ENCODE measurements around the gene ZRANB1. TPM values are rescaled to one million over a fixed set of nuclear protein-coding genes. Genes with fewer than 3 reads are reported as not detected.
A peak's percentile ranks its signal among the peaks of the same experiment; 100 is the strongest.

Gene ZRANB1
- total and polyA plus RNA-seq, 8 donors, result 7.0 to 63.7 (median 10.9) TPM

GRCh38 chr10:125016123-125016522 lies 74.2 kb downstream of the ZRANB1 start:
- Histone ChIP-seq H3K4me1 (peaks cover 37 to 84% (median 68%) of the 10 kb centered on the region in 4 donors), H3K36me3 (peaks cover 0 to 31% (median 17%) of the 10 kb centered on the region in 4 donors), H3K27me3 (no peaks in the 10 kb centered on the region), H3K9me3 (no peaks in the 10 kb centered on the region), H3K27ac (peak overlapping the region; percentile 9 to 72 (median 61)), H3K4me3 (no peak overlapping the region)
- DNase-seq, result no peak
- 68 to 86% (median 78%) methylated on average over 2 to 10 of the region's 10 CpGs for WGBS, 5 donors
- intact Hi-C loops (cut with DNase I; ENCODE audit: low total_unique reads), result no loop called here
- TF ChIP-seq EP300 (IDR thresholded peaks at IDR 0.05) (no peak), CTCF (IDR thresholded peaks at IDR 0.05) (no peak), POLR2AphosphoS5 (IDR thresholded peaks at IDR 0.05) (no peak), POLR2A (IDR thresholded peaks at IDR 0.05) (no peak)

GRCh38 chr10:125016611-125017202 lies 74.8 kb downstream of the ZRANB1 start:
- Histone ChIP-seq H3K27me3 (no peaks in the 10 kb centered on the region), H3K4me3 (no peak overlapping the region), H3K4me1 (peaks cover 37 to 81% (median 62%) of the 10 kb centered on the region in 4 donors), H3K9me3 (no peaks in the 10 kb centered on the region), H3K36me3 (peaks cover 0 to 37% (median 15%) of the 10 kb centered on the region in 4 donors), H3K27ac (peak overlapping the region; percentile 39 to 72 (median 61))
- DNase-seq, result peak in 1 of 2 donors; percentile 80
- TF ChIP-seq POLR2AphosphoS5 (IDR thresholded peaks at IDR 0.05) (no peak), POLR2A (IDR thresholded peaks at IDR 0.05) (no peak), CTCF (IDR thresholded peaks at IDR 0.05) (no peak), EP300 (IDR thresholded peaks at IDR 0.05) (no peak)
- intact Hi-C loops (cut with DNase I; ENCODE audit: low total_unique reads), result no loop called here
- 66 to 81% (median 76%) methylated on average over 14 of the region's 14 CpGs for WGBS, 5 donors

- no peaks in the 10 kb centered on the region for H3K9me3 ChIP-seq
- H3K4me1 ChIP-seq, result peaks cover 46 to 81% (median 63%) of the 10 kb centered on the region in 4 donors
- intact Hi-C loops (cut with DNase I; ENCODE audit: low total_unique reads), result no loop called here
- no peak overlapping the region for H3K4me3 ChIP-seq
- DNase-seq, result peak in 1 of 2 donors; percentile 28
- WGBS, 5 donors, result 75 to 85% (median 80%) methylated on average over 10 to 12 of the region's 12 CpGs
- peaks cover 0 to 33% (median 10%) of the 10 kb centered on the region in 4 donors for H3K36me3 ChIP-seq
- no peaks in the 10 kb centered on the region for H3K27me3 ChIP-seq
- H3K27ac ChIP-seq, result peak overlapping the region in 4 of 5 donors; percentile 39 to 72 (median 66)
- TF ChIP-seq POLR2AphosphoS5 (IDR thresholded peaks at IDR 0.05) (no peak), POLR2A (IDR thresholded peaks at IDR 0.05) (no peak), EP300 (IDR thresholded peaks at IDR 0.05) (no peak), CTCF (IDR thresholded peaks at IDR 0.05) (no peak)
Observed at GRCh38 chr10:125017547-125018298, 75.8 kb downstream of the ZRANB1 start.

GRCh38 chr10:125018576-125019143 lies 76.7 kb downstream of the ZRANB1 start:
- WGBS, 5 donors, result 84 to 93% (median 90%) methylated on average over 9 of the region's 9 CpGs
- Histone ChIP-seq H3K27ac (no peak overlapping the region), H3K36me3 (peaks cover 0 to 28% (median 7%) of the 10 kb centered on the region in 4 donors), H3K27me3 (no peaks in the 10 kb centered on the region), H3K4me3 (no peak overlapping the region), H3K9me3 (no peaks in the 10 kb centered on the region), H3K4me1 (peaks cover 55 to 86% (median 70%) of the 10 kb centered on the region in 4 donors)
- intact Hi-C loops (cut with DNase I; ENCODE audit: low total_unique reads), result no loop called here
- DNase-seq, result no peak
- TF ChIP-seq POLR2A (IDR thresholded peaks at IDR 0.05), result no peak
- no peak for TF ChIP-seq EP300 (IDR thresholded peaks at IDR 0.05)
- TF ChIP-seq POLR2AphosphoS5 (IDR thresholded peaks at IDR 0.05), result no peak
- no peak for TF ChIP-seq CTCF (IDR thresholded peaks at IDR 0.05)
